GM18502 (cell line): Measurements from ENCODE around the gene SLC39A8.
"Not testable (repeated sequence)": the region's sequence is repeated elsewhere in the genome, so short reads cannot be mapped to it uniquely, and the experiment has no call there.

Experiments used
- ATAC-seq: cut with Tn5 transposase; IDR thresholded peaks from one replicate; pipeline ENCODE4 v1.9.1; 2021; ENCODE audit warnings: mild to moderate bottlenecking; ENCODE audit not compliant: unreplicated experiment, poor library complexity

Gene SLC39A8

GRCh38 chr4:102344954-102345794, at the start of gene SLC39A8:
Gene SLC39A8 (minus strand): TSS chr4:102345482. CDS start chr4:102344662, 820 bp downstream.
- ATAC-seq: peak; percentile 85

- ATAC-seq: no peak
These were observed 46.9 kb upstream of the SLC39A8 start for GRCh38 chr4:102392033-102392744.

- ATAC-seq: peak; percentile 97
These were observed 45.2 kb upstream of the SLC39A8 start for GRCh38 chr4:102390438-102390837.

- no peak for ATAC-seq
These were observed 43.3 kb upstream of the SLC39A8 start for GRCh38 chr4:102388611-102389010.

GRCh38 chr4:102387552-102388150, 42.4 kb upstream of the SLC39A8 start:
- ATAC-seq: no peak

GRCh38 chr4:102386966-102387365, 41.7 kb upstream of the SLC39A8 start:
- no peak for ATAC-seq

- ATAC-seq: not testable (repeated sequence)
These were observed 35.0 kb upstream of the SLC39A8 start for GRCh38 chr4:102380253-102380652.

- ATAC-seq: no peak
These were observed 17.7 kb upstream of the SLC39A8 start for GRCh38 chr4:102362922-102363432.

GRCh38 chr4:102358128-102358527, 12.8 kb upstream of the SLC39A8 start:
- ATAC-seq: no peak

GRCh38 chr4:102357637-102358036, 12.4 kb upstream of the SLC39A8 start:
- not testable (repeated sequence) for ATAC-seq

- no peak for ATAC-seq
These were observed 11.4 kb upstream of the SLC39A8 start for GRCh38 chr4:102356562-102357202.

- ATAC-seq: no peak
These were observed 10.5 kb upstream of the SLC39A8 start for GRCh38 chr4:102355748-102356147.

GRCh38 chr4:102354671-102355454, 9.6 kb upstream of the SLC39A8 start:
- ATAC-seq: no peak

- ATAC-seq: no peak
These were observed 7.5 kb upstream of the SLC39A8 start for GRCh38 chr4:102352781-102353180.

- ATAC-seq: no peak
These were observed 5.4 kb upstream of the SLC39A8 start for GRCh38 chr4:102350634-102351033.

- ATAC-seq: no peak
These were observed 3.4 kb upstream of the SLC39A8 start for GRCh38 chr4:102348701-102349100.

GRCh38 chr4:102345795-102346100, 466 bp upstream of the SLC39A8 start:
- ATAC-seq: no peak

GRCh38 chr4:102344520-102344953, 745 bp downstream of the SLC39A8 start:
- ATAC-seq: peak; percentile 50

GRCh38 chr4:102343964-102344519, 1.2 kb downstream of the SLC39A8 start:
- ATAC-seq: peak; percentile 38
